Left hindlimb (tissue), 1 donor: ENCODE data around the gene KDM7A.
"Not testable (repeated sequence)": the region's sequence is repeated elsewhere in the genome, so short reads cannot be mapped to it uniquely, and the experiment has no call there.

Experiments
- DNase-seq: peaks from one replicate; pipeline ENCODE4 v3.0.0-alpha.2; 2018

KDM7A gene

GRCh38 chr7:140201393-140201792 is 24.6 kb upstream of the KDM7A start:
- DNase-seq = no peak

GRCh38 chr7:140200061-140200989 is 23.5 kb upstream of the KDM7A start:
- DNase-seq = no peak

- no peak for DNase-seq
Observed at GRCh38 chr7:140197938-140198337, 21.2 kb upstream of the KDM7A start.

GRCh38 chr7:140197218-140197890 is 20.6 kb upstream of the KDM7A start:
- DNase-seq = no peak

GRCh38 chr7:140196361-140197217 is 19.8 kb upstream of the KDM7A start:
- DNase-seq = no peak

- no peak for DNase-seq
Observed at GRCh38 chr7:140195859-140196258, 19.1 kb upstream of the KDM7A start.

GRCh38 chr7:140192620-140193019 is 15.8 kb upstream of the KDM7A start:
- DNase-seq = no peak

GRCh38 chr7:140192176-140192575 is 15.4 kb upstream of the KDM7A start:
- DNase-seq = no peak

- no peak for DNase-seq
Observed at GRCh38 chr7:140190588-140190987, 13.8 kb upstream of the KDM7A start.

- DNase-seq = no peak
Observed at GRCh38 chr7:140189917-140190316, 13.1 kb upstream of the KDM7A start.

- DNase-seq = no peak
Observed at GRCh38 chr7:140182917-140183316, 6.1 kb upstream of the KDM7A start.

GRCh38 chr7:140179339-140179738 is 2.6 kb upstream of the KDM7A start:
- DNase-seq = no peak

- DNase-seq = no peak
Observed at GRCh38 chr7:140176122-140176701, 571 bp downstream of the KDM7A start.

- DNase-seq = peak; percentile 84
Observed at GRCh38 chr7:140175221-140176121, 1.3 kb downstream of the KDM7A start.

- no peak for DNase-seq
Observed at GRCh38 chr7:140174217-140174616, 2.6 kb downstream of the KDM7A start.

GRCh38 chr7:140170375-140170774 is 6.4 kb downstream of the KDM7A start:
- no peak for DNase-seq

- no peak for DNase-seq
Observed at GRCh38 chr7:140168816-140169215, 8.0 kb downstream of the KDM7A start.

- no peak for DNase-seq
Observed at GRCh38 chr7:140165422-140165821, 11.4 kb downstream of the KDM7A start.

- DNase-seq = not testable (repeated sequence)
Observed at GRCh38 chr7:140162081-140162480, 14.7 kb downstream of the KDM7A start.

GRCh38 chr7:140161047-140161446 is 15.7 kb downstream of the KDM7A start:
- no peak for DNase-seq

GRCh38 chr7:140160308-140160707 is 16.5 kb downstream of the KDM7A start:
- DNase-seq = no peak

- no peak for DNase-seq
Observed at GRCh38 chr7:140159497-140159896, 17.3 kb downstream of the KDM7A start.
